ENCODE measurements around the gene PPARG. TPM values are rescaled to one million over a fixed set of nuclear protein-coding genes. Genes with fewer than 3 reads are reported as not detected.

The PPARG gene
- total and polyA plus RNA-seq, 2 of the 8 experiments (the other 6 are each of a cell fraction or from before 2014, with no cell fraction given) = 0.06 TPM; not detected in 1

- TF ChIP-seq CHD7 (IDR thresholded peaks at IDR 0.05; ENCODE audit: insufficient replicate concordance, low read length) (no peak), KDM5A (IDR thresholded peaks at IDR 0.05; ENCODE audit: low read length) (no peak), TCF12 (IDR thresholded peaks at IDR 0.05; ENCODE audit: low read depth, low read length) (no peak), FOSL1 (IDR thresholded peaks at IDR 0.05; ENCODE audit: insufficient read depth, low read depth, low read length) (no peak), CTBP2 (IDR thresholded peaks at IDR 0.05; ENCODE audit: borderline replicate concordance, insufficient read depth, insufficient read length, low read length) (no peak), ZNF274 (IDR thresholded peaks at IDR 0.05; ENCODE audit: borderline replicate concordance, extremely low read depth, low read length) (no peak)
Measured at GRCh38 chr3:12303534-12303933, 14.7 kb downstream of the PPARG start (continued).
